Heart left ventricle (tissue), 16 donors: ENCODE measurements around the gene GMCL1. TPM values are rescaled to one million over a fixed set of nuclear protein-coding genes. Genes with fewer than 3 reads are reported as not detected.

Source experiments
- ATAC-seq, 4 donors: fragments of 200-7000 bp; cut with Tn5 transposase; one replicate each; pipeline ENCODE4 v1.9.1; 2020 to 2022; ENCODE audit warnings: moderate library complexity in 4 of 4, mild to moderate bottlenecking in 3 of 4, moderate number of reproducible peaks in 1 of 4
- DNase-seq, 5 donors: peaks; one replicate each; pipeline ENCODE4 v3.0.0-alpha.2; 2020
- H3K27ac ChIP-seq, 12 donors: fragments of 200-600 bp; sonication (generic) in 4 of 12; one replicate each; pipeline versions ENCODE4 v1.5.0 to v1.8.0; 2016 to 2022; ENCODE audit warnings: mild to moderate bottlenecking in 2 of 12
- H3K27me3 ChIP-seq, 9 donors: fragments of 200-600 bp; sonication (generic) in 2 of 9; one replicate each; pipeline versions ENCODE4 v1.5.1 to v1.8.0; 2016 to 2022; ENCODE audit warnings: mild to moderate bottlenecking in 3 of 9
- H3K36me3 ChIP-seq, 9 donors: fragments of 200-600 bp; sonication (generic) in 2 of 9; one replicate each; pipeline versions ENCODE4 v1.5.0 to v1.8.0; 2018 to 2022; ENCODE audit warnings: mild to moderate bottlenecking in 2 of 9
- H3K4me1 ChIP-seq, 12 donors: fragments of 200-600 bp; sonication (generic) in 4 of 12; one replicate each; pipeline versions ENCODE4 v1.5.0 to v1.8.0; 2016 to 2022; ENCODE audit warnings: mild to moderate bottlenecking in 3 of 12
- H3K4me3 ChIP-seq, 12 donors: fragments of 200-600 bp; sonication (generic) in 4 of 12; one replicate each; pipeline versions ENCODE4 v1.5.0 to v1.8.0; 2017 to 2022; ENCODE audit warnings: mild to moderate bottlenecking in 9 of 12, moderate library complexity in 4 of 12
- H3K9me3 ChIP-seq, 12 donors: fragments of 200-600 bp; sonication (generic) in 4 of 12; one replicate each; pipeline versions ENCODE4 v1.5.0 to v1.8.0; 2016 to 2022; ENCODE audit warnings: mild to moderate bottlenecking in 1 of 12
- POLR2A ChIP-seq, 2 donors: fragments of 450-650 bp; IDR thresholded peaks; one replicate each; pipeline ENCODE4 v1.6.1; 2017; ENCODE audit warnings: antibody characterized with exemption in 2 of 2, mild to moderate bottlenecking in 2 of 2, moderate library complexity in 2 of 2
- WGBS, 4 donors: extraction: QIAGEN DNeasy Blood & Tissue Kit in 2 of 4; methylation state at CpG; one replicate each; pipeline versions ENCODE4 v1.1.5 to v1.1.7; 2013 to 2018; 5-methylcytosine and 5-hydroxymethylcytosine counted together
- intact Hi-C, 10 donors: fragments of 100-400 bp; cut with DNase I; formaldehyde crosslinking; loops; one replicate each; pipeline versions ENCODE4 v1.11.1 to v1.14.2; 2022
- polyA plus RNA-seq, 2 donors: library from polyadenylated mRNA; stranded (reverse); fragments of 200-250 nt; gene quantifications; one replicate each; pipeline ENCODE4 v1.2.3, GENCODE V29; 2013
- total RNA-seq, 9 donors: library from RNA; depleted of rRNA in 2 of 9; stranded (reverse); fragments of >200 nt in 2 of 9; fragmentation: NEBNext Ultra II Directional in 3 of 9; extraction: Animal tissue kit (Norgen Biotek cat#: 25700) in 3 of 9; gene quantifications; one replicate each; pipeline versions ENCODE4 v1.1.0 to v1.2.4, GENCODE V29; 2016 to 2023
- TF ChIP-seq, protein P1 (sequence below), 12 donors: fragments of 200-600 bp; sonication (generic) in 4 of 12; IDR thresholded peaks; one replicate each; pipeline versions ENCODE4 v1.5.0 to v1.8.0; 2018 to 2022; ENCODE audit warnings: antibody characterized with exemption in 12 of 12, mild to moderate bottlenecking in 5 of 12
- donor health status: ischemic (EF 13 %, LVEDD 7.1; RV severe dilation, severe dysfunction).
- donor health status: healthy with polysubstance abuse.
- donor health status: DM: no; HTN: yes; CAD: no.
- donor health status: DM: no; HTN: no; CAD: no.
- donor health status: ischemic (EF 25% LVEDD 6.9; RV normal size, moderate dysfunction).
- donor health status: ischemic (EF 25% LVEDD 5.7; RV mildly dilated, moderate dysfunction).
- donor health status: healthy.
- donor health status: DM: yes; HTN: yes; CAD: no.
- donor health status: ischemic (EF 35%, LVEDD 5.7; RV mildly dilated, moderate dysfunction).
- donor health status: nonischemic (EF 11% LVEDD 7.7; RV severe dilation, severe dysfunction).
- donor health status: DM: yes; HTN: yes; CAD: no.
- donor health status: PGD.
- donor health status: ischemic (EF 29% LVEDD 5.4; RV normal size, mild dysfunction).
- donor health status: nonischemic (EF 23%, LVEDD 6.1; RV moderate dilation, normal function).

The GMCL1 gene
- total and polyA plus RNA-seq, 11 donors, result 1.8 to 7.2 (median 5.0) TPM

DNA sequence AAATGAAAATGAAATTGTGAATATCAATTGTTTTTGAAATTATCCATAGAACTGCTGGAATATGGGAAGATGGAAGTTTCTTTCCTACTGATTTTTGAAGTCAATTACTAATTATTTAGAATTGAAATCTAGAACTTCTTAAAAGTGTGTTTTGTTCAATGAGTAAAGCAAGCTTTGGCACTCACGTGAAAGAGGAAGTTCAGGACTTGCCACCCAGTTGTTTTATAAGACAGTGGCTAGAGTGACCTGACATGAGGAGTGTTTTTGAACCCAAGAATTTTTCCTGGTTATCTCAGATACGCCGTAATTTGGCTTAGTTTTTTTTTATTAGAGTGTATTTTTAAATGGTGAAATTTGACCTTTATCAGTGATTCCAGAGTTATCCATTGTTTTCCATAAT is 88.9 kb downstream of the GMCL1 start:
- no peaks in the 10 kb centered on the region for H3K9me3 ChIP-seq
- 37 to 71% (median 44%) methylated on average over 3 of the region's 3 CpGs for WGBS, 4 donors
- DNase-seq (no peak), ATAC-seq (no peak)
- H3K36me3 ChIP-seq, result peaks cover 0 to 69% (median 51%) of the 10 kb centered on the region in 9 donors
- peak overlapping the region in 10 of 12 donors; percentile 30 to 91 (median 45) for H3K27ac ChIP-seq
- intact Hi-C loops, result loop anchor here in 4 of 10 donors (5.0 to 10.0 kb wide), 4 partner anchors 149 to 386 kb away; partner anchors contain the start of gene FAM136A (in 1 of the 4)
- no peaks in the 10 kb centered on the region for H3K27me3 ChIP-seq
- no peak for TF ChIP-seq POLR2A (IDR thresholded peaks at IDR 0.05)
- TF ChIP-seq, protein P1, sequence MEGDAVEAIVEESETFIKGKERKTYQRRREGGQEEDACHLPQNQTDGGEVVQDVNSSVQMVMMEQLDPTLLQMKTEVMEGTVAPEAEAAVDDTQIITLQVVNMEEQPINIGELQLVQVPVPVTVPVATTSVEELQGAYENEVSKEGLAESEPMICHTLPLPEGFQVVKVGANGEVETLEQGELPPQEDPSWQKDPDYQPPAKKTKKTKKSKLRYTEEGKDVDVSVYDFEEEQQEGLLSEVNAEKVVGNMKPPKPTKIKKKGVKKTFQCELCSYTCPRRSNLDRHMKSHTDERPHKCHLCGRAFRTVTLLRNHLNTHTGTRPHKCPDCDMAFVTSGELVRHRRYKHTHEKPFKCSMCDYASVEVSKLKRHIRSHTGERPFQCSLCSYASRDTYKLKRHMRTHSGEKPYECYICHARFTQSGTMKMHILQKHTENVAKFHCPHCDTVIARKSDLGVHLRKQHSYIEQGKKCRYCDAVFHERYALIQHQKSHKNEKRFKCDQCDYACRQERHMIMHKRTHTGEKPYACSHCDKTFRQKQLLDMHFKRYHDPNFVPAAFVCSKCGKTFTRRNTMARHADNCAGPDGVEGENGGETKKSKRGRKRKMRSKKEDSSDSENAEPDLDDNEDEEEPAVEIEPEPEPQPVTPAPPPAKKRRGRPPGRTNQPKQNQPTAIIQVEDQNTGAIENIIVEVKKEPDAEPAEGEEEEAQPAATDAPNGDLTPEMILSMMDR (IDR thresholded peaks at IDR 0.05), result no peak
- peak overlapping the region in 1 of 12 donors; percentile 87 for H3K4me3 ChIP-seq
- peaks cover 0 to 41% (median 14%) of the 10 kb centered on the region in 12 donors for H3K4me1 ChIP-seq

DNA sequence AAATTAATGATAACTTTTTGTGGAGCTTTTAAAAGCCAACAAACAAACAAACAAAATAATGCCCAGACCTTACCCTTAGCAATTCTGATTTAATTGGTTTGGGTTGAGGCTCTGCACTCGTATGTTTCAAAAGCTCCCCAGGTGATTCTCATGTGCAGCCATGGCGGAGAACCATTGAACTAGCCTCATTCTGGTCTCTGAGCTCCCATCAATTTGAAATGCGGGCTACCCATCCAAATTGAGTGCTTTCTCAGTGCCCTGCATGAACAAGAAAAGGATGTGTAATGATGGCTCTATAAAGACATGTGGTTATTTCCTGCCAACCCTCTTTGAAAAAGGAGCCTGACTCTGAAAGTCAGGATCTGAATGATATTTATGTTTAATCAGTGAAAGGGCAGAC is 93.7 kb downstream of the GMCL1 start:
- no peak for TF ChIP-seq POLR2A (IDR thresholded peaks at IDR 0.05)
- H3K27ac ChIP-seq, result no peak overlapping the region
- ATAC-seq (no peak), DNase-seq (no peak)
- H3K4me3 ChIP-seq, result no peak overlapping the region
- 94 to 98% (median 96%) methylated on average over 3 of the region's 3 CpGs for WGBS, 4 donors
- peaks cover 0 to 91% (median 80%) of the 10 kb centered on the region in 9 donors for H3K36me3 ChIP-seq
- H3K27me3 ChIP-seq, result no peaks in the 10 kb centered on the region
- no peaks in the 10 kb centered on the region for H3K9me3 ChIP-seq
- peaks cover 0 to 35% (median 0%) of the 10 kb centered on the region in 12 donors for H3K4me1 ChIP-seq
- intact Hi-C loops, result loop anchor here in 1 of 10 donors (10.0 kb wide), 1 partner anchor 132 kb away; no protein-coding TSS in a partner anchor

DNA sequence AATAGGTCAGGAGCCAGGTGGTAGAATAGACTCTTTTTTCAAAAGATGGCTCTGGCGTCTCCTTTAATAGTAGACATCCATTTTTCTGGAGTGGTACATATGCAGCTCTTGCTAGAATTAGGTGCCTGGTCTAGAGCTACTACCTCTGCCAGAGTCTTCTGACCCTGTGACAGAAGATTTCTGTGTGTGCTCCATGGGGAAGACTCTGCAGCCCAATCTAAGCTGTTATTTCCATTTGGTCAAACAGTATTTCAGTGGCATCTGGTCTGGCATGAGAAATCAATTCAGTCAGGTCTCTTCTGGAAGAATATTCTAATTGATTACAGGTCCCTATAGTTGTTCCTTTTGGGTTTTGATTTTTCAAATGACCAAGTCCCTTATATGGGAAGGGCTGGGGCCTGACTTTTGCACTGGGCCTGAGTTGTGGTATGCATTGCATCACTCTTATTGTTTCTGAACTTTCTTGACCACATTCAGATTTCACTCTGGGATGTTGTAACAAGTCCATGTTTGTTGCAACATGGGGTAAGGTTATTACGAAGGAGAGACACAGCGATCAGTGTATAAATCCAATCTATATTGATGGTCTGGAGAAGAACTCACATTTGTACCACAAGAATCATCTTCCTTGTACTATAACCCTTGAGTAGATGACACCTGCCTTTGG is 97.5 kb downstream of the GMCL1 start:
- WGBS, 4 donors, result 76 to 93% (median 82%) methylated on average over 3 of the region's 3 CpGs
- Histone ChIP-seq H3K27me3 (no peaks in the 10 kb centered on the region), H3K27ac (peak overlapping the region in 1 of 12 donors; percentile 6), H3K4me1 (peaks cover 0 to 50% (median 0%) of the 10 kb centered on the region in 12 donors), H3K36me3 (peaks cover 0 to 69% (median 47%) of the 10 kb centered on the region in 9 donors), H3K9me3 (no peaks in the 10 kb centered on the region), H3K4me3 (no peak overlapping the region)
- peak in 3 of 4 donors; percentile 24 to 70 (median 39) for ATAC-seq
- intact Hi-C loops, result loop anchor here in 2 of 10 donors (5.0 to 10.0 kb wide), 2 partner anchors 128 to 135 kb away; no protein-coding TSS in a partner anchor
- TF ChIP-seq, protein P1 (IDR thresholded peaks at IDR 0.05), result no peak
- no peak for TF ChIP-seq POLR2A (IDR thresholded peaks at IDR 0.05)
- DNase-seq, result no peak

Other genes starting within 250 kb of the GMCL1 start
- gene AAK1, start 185.9 kb upstream of the GMCL1 start, total RNA-seq, result 100 to 1,000 TPM in 7 of 9 donors, 10 to 100 TPM in 2; 68.7 to 167 (median 131) TPM
- 10 to 100 TPM; 34.4 to 34.9 TPM for gene AAK1, start 185.9 kb upstream of the GMCL1 start, polyA plus RNA-seq
- gene ANXA4, start 87.5 kb upstream of the GMCL1 start, total RNA-seq, result 10 to 100 TPM in 8 of 9 donors, 1 to 10 TPM in 1; 7.3 to 73.5 (median 22.2) TPM
- 10 to 100 TPM; 10.3 to 16.5 TPM for gene ANXA4, start 87.5 kb upstream of the GMCL1 start, polyA plus RNA-seq
- 10 to 100 TPM; 48.4 to 75.4 (median 55.0) TPM for gene SNRNP27, start 64.3 kb downstream of the GMCL1 start, total RNA-seq
- 10 to 100 TPM; 37.5 to 97.8 TPM for gene SNRNP27, start 64.3 kb downstream of the GMCL1 start, polyA plus RNA-seq
- 10 to 100 TPM in 1 of 9 donors, 1 to 10 TPM in 8; 3.2 to 17.0 (median 5.1) TPM for gene MXD1, start 85.4 kb downstream of the GMCL1 start, total RNA-seq
- 1 to 10 TPM; 1.6 to 3.7 TPM for gene MXD1, start 85.4 kb downstream of the GMCL1 start, polyA plus RNA-seq
- under 1 TPM in 8 of 9 donors, not detected in 1; 0.28 to 0.94 (median 0.56) TPM for gene ASPRV1, start 132.0 kb downstream of the GMCL1 start, total RNA-seq
- gene ASPRV1, start 132.0 kb downstream of the GMCL1 start, polyA plus RNA-seq, result 1 to 10 TPM in 1 of 2 donors, under 1 TPM in 1; 0.50 to 1.4 TPM